DMS53 (cell line): ENCODE data around the gene CHST8.
"Not testable (repeated sequence)": the region's sequence is repeated elsewhere in the genome, so short reads cannot be mapped to it uniquely, and the experiment has no call there.

ENCODE experiments used
- DNase-seq: peaks from one replicate; lab custom pipeline; 2025; lab: John Stamatoyannopoulos, UW

CHST8 gene, protein sequence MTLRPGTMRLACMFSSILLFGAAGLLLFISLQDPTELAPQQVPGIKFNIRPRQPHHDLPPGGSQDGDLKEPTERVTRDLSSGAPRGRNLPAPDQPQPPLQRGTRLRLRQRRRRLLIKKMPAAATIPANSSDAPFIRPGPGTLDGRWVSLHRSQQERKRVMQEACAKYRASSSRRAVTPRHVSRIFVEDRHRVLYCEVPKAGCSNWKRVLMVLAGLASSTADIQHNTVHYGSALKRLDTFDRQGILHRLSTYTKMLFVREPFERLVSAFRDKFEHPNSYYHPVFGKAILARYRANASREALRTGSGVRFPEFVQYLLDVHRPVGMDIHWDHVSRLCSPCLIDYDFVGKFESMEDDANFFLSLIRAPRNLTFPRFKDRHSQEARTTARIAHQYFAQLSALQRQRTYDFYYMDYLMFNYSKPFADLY

DNA sequence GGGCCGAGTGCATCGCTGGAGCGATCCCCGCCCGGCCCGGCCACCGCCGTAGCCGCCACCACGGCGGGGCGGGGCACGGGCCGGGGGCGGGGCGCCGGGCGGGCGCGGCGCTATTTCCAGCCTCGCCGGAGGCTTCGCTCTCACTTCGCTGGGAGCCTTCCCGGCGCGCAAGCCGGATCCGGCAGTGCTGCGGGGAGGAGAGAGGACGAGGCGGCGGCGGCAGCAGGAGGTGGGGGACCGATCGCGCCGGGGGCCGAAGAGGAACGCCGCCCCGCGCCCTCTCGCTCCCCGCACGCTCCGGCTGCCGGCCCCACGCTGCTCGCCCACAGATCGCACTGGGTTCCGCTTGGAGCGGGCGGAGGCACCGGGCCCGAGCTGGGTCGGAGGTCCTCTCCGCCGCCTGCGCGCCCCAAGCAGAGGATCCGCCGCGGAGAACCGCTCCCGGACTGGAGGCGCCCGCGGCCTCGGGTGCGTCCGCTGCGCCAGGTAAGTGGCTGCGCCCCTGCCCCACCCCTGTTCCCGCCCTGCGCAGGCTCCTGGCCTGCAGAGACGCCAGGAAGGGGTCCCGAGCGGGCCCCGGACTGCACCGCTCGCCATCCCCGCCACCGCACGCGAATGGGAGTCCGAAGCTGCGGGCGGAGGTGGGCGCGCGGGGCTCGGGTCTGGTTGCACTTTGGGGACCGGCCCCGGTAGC is at the start of gene CHST8:
TSS of gene CHST8 (plus strand) at position 143 of the 694 bp plus-strand sequence. CDS start 67,309 bp downstream, outside the sequence.
- no peak for DNase-seq

DNA sequence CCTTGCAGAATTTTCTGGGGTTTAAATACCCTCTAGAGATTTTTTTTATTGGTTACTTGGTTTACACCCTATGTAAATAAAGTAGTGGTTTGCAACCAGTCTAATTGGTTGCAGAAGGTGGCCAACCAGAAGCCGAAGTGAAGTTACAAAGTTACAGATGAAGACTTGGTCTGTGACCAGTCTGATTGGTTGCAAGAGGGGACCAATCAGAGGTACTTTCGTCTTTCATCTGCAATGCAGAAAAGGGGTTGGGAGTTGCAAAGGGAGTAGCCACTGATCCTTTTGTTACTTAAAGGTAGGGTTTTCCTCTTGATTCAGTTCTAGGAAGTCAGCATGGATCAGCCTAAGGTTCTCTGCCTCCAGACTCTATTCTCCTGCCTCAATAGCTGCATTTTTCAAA is 48.8 kb upstream of the CHST8 start:
- no peak for DNase-seq

DNA sequence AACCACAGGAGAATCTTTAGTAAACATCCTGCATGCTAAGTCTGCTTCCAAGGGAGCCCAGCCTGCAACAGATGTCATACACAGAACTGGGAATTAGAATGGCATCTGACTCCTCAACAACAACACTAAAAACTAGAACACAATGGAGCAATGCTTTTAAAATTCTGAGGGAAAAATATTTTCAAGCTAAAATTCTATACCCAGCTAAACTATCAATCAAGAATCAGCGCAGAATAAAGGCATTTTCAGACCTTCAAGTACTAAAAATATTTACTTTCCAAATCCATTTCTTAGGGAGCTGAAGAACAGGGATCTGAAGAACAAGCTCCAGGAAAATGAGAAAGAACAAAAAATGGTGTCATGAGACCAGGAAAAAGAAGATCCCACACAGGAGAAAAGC is 46.9 kb upstream of the CHST8 start:
- DNase-seq: no peak

DNA sequence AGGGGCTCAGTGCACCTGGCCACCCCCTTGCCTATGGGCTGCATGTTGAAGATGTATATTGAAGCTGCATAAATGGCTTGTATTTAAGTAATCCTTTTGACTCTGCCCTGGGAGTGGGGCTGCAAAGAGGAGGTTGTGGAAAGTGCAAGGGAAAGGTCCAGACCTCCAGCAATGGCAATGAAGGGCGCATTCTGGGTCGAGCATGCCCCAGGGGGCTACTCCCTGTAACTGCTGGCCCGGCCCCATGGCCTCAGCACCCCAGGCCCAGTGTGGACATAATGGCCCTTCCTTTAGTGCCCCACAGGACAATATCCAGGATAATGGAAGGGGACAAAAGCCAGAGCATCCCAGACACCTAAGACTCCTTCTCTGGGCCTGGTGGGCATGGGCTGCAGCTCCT is 43.1 kb upstream of the CHST8 start:
- no peak for DNase-seq

DNA sequence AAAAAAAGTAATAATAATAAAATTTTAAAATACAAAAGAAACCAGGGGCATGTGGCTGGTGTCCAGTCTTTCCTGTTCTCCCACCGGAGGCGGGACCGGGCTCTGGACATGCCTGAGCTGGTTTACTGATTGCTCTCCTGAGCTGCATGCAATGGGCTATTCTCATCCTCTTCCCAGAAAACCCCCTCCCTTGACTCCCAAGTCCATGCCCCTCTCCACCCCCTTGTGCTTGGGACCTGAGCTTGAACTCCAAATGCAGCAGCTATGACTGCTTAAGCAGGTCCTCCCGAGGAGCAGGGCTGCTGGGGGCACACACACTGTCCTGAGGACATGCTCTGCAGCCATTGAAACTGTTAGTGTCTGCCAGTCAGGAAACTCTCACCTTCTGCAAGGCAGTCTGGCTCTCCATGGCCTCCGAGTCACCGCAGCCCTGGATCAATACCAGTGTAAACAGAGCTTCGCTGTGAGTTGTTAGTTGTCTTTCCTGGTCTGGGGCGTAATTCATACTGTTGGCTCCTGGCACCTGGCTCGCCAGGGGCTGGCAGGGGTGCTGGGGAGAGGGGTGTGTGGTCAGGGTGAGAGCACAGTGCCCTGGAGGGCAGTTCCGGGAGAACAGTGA is 41.6 kb upstream of the CHST8 start:
- no peak for DNase-seq

DNA sequence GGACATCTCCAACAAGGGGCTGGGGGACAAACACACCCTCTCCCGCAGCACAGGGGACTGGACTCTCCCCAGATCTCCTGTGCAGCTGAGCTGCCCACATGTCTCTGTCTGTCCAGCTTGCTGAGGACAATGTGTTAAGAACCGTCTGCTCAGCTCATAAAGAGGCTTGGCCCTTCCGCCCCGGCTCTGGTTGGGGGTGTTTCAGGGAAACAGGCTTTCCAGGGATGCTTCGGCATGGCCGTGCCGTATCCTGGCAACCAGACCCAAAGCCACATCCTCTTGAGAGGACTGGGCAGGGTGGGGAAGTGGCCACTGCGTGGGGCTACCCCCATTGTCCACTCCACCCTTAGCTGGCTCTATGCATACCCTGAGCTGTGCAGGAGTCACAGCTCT is 41.1 kb upstream of the CHST8 start:
- no peak for DNase-seq

DNA sequence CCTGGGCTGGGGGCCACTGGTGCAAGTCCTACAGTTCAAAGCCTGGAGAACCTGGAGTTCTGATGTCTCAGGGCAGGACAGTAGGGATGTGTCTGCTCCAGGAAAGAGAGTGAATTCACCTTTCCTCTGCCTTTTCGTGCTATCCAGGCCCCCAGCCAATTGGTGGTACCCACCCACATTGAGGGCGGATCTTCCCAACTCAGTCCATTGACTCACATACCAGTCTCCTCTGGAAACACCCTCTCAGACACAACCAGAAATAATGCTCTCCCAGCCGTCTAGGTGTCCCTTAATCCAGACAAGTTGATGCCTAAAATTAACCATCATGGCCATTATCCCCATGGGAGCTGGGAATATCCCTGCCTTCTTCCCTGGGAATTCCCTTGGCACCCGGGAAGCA is 38.8 kb upstream of the CHST8 start:
- DNase-seq: no peak

DNA sequence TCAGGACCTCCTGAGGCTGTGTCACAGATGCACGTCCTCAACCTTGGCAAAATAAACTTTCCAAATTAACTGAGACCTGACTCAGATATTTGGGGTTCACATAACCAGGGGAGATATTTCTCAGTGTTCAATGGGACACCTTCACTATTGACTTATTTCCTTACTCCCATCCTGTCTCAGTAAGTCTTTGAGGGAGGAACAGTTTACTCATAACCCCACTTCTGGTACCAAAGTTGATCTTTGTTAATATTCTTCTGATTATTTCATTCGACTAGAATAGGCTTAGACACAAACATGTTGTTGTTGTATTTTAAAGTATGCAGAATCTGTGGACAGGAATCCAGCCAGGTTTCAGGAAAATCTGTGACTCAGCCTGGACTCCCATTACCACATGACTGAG is 34.6 kb upstream of the CHST8 start:
- no peak for DNase-seq

DNA sequence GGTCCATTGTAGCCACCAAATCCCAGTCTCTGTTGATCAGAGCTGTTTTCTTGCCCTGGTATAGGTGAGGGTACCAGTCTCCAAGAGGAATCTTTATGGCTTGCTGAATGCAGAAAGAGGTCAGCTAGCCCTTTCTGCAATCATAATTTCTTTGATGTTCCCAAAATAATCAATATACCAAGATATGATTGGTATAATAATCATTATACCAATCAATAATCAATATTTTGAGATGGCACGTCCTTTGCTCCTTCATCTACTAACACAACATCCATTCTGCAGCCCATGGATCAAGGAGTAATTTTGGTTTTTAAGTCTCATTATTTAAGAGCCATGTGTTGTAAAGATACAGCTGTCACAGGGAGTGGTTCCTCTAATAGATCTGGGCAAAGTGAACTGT is 31.5 kb upstream of the CHST8 start:
- no peak for DNase-seq

DNA sequence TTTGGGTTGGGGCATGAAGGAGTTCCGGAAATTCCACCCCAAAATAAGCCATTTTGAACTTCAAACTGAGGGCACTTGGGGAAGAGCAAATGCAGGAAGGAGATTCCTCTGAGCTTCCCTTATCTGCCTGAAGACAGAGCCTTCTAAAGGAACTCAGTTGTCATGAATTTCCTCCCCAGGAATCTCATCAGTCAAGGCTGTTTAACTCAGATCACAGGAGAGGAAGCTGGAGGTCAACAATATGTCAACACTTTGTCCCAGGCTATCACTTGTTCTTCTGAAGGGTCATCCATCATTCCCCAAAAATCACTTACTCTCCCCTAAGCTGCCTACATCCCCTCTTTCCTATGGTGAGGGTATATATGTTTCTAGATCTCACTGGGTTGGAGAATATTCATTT is 26.0 kb upstream of the CHST8 start:
- DNase-seq: no peak

DNA sequence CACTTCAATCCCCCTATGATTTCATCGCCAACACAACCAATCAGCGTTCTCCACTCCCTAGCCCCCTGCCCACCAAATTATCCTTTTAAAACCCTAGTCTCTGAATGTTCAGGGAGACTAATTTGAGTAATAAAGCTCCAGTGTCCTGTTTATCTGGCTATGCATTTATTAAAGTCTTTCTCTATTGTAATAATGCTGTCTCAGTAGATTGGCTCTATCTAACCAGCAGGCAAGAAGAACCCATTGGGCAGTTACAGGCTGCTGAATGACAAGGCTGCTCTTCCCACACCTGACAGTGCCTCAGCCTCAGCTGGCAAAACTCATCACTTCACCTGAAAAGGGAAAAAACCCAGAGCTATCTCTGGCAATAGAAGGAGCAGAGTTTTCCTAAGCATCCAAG is 20.2 kb upstream of the CHST8 start:
- DNase-seq: no peak

DNA sequence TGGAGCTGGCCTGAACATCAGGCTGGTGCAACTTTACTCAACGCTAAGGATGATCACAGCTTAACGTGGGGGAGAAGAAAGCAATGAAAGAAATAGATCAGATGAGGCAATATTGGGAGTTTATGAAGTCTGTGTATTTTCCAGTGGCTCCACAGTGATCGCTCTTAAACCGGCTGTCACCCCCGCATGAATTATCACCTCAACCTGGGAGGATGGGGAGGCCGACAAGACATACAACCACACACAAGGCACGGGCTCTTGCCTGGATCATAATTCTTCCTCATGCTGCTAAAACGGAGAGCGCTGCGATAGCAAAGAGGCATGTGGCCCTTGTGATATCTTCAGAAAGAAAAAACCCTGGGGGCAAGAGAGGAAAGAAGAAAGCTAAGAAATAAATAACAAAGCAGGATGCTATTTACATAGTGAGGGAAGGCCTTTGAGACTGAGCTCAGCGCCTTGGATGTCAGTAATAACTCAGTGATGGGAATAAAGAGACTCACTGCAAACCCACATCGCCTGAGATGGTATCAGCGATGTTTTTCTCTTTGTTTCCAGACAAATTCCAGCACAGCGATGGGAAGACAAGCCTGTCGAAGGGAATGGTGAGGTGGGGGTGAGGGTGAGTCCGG is 19.1 kb upstream of the CHST8 start:
- no peak for DNase-seq

DNA sequence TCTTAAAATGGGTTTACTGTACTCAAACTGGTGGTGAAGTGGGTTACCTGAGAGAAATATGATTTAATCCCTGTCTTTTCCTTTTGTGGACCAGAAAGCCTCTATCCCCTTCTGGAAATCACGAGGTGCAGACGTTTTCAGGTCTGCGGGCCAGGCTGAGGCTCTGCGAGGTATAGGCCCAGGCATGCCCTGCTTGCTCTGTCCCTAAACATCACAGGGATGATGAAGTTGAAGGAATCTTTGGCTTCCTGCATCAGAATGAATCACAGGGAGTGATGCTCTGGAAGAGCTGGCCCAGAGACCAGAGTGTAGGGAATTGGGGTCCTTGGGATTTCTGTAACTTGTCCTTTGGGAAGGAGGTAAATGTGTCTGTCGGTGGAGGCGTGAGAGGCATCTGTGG is 18.4 kb upstream of the CHST8 start:
- DNase-seq: no peak

DNA sequence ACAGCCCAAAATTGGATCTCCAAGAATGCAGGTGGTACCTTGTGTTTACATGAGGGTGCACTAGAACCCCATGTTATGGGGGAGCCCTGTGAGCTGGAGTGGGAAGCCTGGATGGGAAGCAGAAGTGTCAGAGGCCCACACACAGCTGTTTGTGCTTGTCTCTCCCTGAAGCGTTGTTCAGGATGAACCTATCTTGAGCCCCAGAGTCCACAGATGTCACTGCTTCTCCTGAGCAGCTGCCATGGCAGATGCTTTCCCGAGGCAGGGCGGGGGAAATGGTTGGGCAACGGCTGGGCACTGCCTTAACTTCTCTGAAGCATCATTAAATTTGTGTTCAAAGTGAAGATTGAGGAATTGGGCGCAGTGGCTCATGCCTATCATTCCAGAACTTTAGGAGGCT is 17.1 kb upstream of the CHST8 start:
- DNase-seq: no peak

DNA sequence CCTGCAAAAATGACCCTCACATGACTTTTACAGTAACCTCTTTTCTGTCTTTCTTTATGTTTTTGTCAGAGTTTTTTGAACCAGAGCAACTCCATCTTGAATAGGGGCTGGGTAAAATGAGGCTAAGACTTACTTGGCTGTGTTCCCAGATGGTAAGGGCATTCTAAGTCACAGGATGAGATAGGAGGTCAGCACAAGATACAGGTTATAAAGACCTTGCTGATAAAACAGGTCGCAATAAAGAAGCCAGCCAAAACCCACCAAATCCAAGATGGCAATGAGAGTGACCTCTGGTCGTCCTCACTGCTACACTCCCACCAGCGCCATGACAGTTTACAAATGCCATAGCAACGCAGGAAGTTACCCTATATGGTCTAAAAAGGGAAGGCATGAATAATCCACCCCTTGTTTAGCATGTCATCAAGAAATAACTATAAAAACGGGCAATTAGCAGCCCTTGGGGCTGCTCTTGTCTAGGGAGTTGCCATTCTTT is 15.9 kb upstream of the CHST8 start:
- DNase-seq: not testable (repeated sequence)

DNA sequence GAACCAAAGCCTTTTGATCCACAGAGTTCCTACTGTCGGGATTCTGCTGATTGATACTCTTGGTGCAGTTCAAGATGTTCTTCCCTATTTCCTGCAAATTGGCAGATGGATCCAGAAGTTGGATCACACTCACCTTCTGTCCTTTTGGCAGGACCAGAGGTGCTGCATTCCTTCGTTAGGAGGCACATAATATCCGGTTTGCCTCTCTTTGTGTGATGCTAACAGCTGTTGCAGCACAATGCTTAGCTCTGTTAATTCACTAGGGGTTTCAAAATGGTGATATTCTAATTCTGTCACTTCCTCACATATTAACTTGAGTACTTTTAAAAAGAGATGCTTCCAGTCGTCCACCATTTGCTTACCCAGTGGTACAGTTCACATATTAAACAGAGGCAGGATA is 15.2 kb upstream of the CHST8 start:
- DNase-seq: no peak

DNA sequence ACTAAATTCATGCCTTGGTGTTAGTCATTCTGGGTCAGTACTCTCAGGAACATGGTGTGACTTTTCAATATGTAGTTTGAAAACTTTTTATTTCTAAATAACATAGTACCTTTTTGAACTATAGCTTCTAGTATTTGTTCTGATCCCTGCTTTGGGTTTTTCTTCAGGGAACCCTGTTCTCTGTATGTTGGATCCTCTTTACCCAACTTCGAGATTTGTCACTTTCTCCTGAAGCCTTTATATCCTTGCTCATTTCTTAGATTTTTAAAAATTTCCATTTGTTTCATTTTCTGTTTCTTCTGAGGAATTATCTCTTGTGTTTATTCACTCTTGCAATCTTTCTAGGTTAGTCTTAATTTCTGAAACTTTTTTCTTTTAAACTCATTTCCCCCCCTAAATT is 12.4 kb upstream of the CHST8 start:
- DNase-seq: no peak

DNA sequence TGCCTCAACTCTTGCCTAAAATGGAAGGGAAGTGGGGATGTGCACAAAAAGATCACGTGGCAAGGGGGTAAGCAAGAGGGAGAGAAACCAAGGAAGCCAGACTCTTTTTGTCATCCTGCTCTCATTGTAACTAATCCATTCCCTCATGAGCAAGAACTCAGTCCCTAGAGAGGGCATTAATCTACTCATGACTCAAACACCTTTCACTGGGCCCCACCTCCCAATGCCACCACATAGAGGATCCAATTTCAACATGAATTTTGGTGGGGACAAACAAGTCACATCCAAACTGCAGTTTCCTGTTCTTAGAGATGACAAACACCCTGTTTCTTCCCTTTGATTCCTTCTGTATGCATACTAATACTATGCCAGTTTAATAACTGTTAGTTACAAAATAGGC is 11.2 kb upstream of the CHST8 start:
- no peak for DNase-seq

DNA sequence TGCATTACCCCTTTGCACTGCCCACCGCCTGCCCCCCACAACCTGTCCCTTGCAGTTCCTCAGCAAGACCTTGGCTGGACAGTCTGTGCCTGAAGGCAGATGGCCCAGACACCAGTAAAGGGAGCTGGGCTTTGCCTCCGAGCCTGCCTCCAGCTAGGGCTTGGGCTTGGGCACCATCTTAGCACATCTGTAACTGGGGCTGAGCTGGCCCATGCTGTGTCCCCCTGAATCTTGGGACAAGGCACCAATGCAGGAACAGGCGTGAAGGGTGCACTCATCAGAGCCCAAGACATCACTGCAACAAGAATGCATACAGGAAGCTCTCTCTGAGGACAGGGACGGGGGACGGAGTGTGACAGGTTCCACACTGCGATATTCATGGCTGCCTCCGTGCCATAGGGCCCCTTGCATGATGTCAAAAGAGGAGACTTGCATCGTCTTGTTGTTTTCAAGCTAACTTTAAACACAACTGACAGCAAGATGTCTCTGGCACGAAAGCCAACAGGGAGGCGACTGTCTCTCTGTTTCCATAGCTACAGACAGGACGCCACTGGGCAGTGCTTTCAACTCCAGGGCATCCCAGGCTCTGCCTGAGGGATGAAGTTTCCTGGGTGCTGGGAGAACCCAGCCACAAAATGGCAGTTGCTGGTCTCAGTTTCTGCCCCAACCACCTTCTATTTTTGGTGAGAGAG is 8.7 kb upstream of the CHST8 start:
- DNase-seq: no peak

DNA sequence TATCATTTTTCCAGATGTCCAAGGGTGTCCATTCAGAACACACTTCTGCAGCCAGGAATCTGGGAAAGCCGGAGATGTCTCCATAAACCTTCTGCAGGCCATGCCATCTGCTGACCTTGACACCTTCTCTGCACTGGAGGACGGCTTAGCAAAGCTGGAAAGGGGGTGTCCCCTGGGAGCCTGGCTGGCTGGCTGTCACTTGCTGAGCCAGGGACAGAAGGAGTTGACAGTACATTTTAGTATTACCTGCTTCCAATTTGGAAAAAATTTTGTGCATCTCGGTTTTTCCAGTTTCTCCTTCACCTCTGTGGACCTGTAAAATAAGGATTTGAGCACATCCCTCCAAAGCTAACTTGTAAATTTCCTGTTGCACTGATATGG is 8.1 kb upstream of the CHST8 start:
- DNase-seq: no peak

DNA sequence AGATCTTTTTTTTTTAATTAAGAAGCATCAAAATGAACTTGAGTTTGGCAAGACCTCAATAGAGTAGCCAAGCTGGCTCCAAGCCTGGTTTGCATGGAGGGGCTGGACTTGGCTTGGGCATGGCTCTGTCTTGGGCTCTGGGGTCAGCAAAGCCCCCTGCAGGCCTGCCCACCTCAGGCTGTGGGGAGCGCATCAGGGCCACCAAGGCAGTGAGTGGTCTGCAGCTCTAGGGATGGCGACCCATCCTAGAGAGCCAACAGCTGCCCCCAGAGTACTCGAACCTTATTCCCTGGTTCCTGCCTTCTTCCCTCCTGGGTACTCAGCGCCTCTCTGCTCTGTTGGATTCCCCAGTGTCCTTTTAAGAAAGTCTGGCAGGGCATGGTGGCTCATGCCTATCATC is 5.4 kb upstream of the CHST8 start:
- no peak for DNase-seq

DNA sequence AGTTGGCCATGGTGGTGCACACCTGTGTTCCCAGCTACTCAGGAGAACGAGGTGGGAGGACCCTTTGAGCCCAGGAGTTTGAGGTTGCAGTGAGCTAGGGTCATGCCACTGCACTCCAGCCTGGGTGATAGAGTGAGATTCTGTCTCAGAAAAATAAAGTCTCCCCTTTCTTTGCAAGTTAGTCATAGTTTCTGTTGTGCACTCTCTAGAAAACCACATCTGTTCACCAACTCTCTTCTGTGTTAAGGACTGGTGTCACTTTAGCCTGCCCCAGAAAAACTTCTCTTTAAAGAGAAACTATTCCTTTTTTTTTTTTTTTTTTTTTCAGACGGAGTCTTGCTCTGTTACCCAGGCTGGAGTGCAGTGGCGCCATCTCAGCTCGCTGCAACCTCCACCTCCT is 4.9 kb upstream of the CHST8 start:
- DNase-seq: no peak
